Loucy (cell line): ENCODE data around the gene KIRREL3.

Experiments
- CTCF ChIP-seq: fragments of 200-600 bp; sonication (generic); conservative IDR thresholded peaks from 2 replicates; pipeline ENCODE4 v1.5.1; 2014; ENCODE audit warnings: mild to moderate bottlenecking, antibody characterized with exemption, low read length
- EZH2phosphoT487 ChIP-seq: fragments of 200-600 bp; IDR thresholded peaks from 2 replicates; pipeline ENCODE4 v1.6.1; 2018; ENCODE audit warnings: antibody characterized with exemption, mild to moderate bottlenecking, moderate library complexity, borderline replicate concordance

- no peak for TF ChIP-seq CTCF
- TF ChIP-seq EZH2phosphoT487, result no peak
Observed at GRCh38 chr11:126419801-126420697, 580.5 kb downstream of the KIRREL3 start.
